Measurements from ENCODE around the gene RETREG2.
A peak's percentile ranks its signal among the peaks of the same experiment; 100 is the strongest.

RETREG2 gene

DNA sequence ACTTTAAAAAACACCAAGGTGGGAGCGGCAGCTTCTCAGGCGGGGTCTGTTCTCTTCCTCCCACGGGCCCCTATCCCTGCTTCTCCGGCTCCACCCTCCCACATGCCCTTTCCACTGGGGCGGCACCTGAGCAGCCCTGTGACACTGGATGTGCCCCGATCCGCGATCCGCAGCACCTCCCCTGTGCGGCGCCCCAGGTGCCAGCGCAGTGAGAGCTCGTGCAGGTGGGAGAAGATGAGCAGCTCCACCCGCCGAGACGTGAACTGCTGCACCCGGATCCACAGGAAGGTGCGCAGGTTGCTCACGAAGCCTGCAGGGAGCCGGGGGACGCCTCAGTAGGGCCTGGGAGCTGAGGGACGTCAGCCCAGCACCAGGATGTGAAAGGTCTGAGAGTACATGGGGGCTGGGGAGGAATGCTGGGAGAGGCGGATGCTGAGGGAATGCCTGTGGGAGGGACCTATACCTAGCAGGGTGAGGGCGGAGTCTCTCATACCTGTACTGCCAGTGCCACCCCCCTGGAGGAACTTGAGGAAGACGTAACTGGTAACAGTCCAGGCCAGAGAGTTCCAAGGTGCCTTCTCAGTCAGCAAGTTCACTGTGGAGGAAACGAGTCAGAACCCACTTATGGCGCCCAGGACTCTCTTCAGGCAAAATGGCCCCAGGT, 37.9 kb downstream of the RETREG2 start:
- DNase-seq (ENCODE audit: low read depth), result no peak

- DNase-seq (ENCODE audit: low read depth), result no peak
These were observed 38.5 kb downstream of the RETREG2 start for GRCh38 chr2:219216535-219216915.

GRCh38 chr2:219218217-219218731, 40.2 kb downstream of the RETREG2 start:
- DNase-seq (ENCODE audit: low read depth), result peak; percentile 62

GRCh38 chr2:219218732-219219701, 40.9 kb downstream of the RETREG2 start, which contains the start of gene ABCB6:
ABCB6 (minus strand) TSS chr2:219218958; CDS start chr2:219218673, 285 bp downstream.
- DNase-seq (ENCODE audit: low read depth), result peak; percentile 91

GRCh38 chr2:219219784-219220532, 41.9 kb downstream of the RETREG2 start:
- DNase-seq (ENCODE audit: low read depth), result no peak

DNA sequence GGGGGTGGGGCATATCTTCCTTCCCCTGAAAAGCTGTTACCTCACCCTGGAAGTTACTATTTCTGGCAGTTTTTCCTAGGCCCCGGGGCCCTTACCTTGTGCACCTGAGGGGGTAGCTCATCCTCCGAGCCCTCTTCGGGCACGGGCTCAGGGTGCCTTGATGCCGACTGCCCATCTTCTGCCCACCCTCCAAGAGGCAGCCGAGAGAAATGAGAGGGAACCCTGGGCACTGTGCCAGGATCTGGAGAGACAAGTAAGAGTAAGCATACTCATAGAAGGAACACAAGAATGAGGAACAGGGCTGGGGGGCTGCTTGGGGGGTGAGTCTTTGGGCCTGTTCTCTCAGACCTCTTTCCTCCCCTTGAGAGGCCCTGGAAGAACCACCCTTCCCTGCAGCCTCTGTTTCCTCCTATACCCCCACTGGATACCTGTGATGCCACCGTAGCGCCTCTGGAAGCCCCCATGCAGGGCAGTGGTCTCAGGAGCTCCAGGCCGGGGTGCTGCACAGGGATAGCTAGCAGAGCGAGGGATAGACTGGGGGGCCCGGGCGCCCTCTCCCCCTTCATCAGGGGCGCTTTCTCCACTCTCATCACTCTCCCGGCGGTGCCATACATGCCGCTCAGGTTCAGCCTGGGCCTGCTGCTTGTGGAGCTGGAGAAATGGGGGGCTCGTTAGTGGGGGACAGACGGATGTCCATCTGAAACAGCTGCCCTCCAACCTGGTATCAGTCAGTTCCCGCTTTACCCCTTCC, 42.8 kb downstream of the RETREG2 start:
- DNase-seq (ENCODE audit: low read depth), result no peak

GRCh38 chr2:219221957-219222518, 44.0 kb downstream of the RETREG2 start:
- no peak for DNase-seq (ENCODE audit: low read depth)

- DNase-seq (ENCODE audit: low read depth), result no peak
These were observed 45.9 kb downstream of the RETREG2 start for GRCh38 chr2:219223831-219224610.

DNA sequence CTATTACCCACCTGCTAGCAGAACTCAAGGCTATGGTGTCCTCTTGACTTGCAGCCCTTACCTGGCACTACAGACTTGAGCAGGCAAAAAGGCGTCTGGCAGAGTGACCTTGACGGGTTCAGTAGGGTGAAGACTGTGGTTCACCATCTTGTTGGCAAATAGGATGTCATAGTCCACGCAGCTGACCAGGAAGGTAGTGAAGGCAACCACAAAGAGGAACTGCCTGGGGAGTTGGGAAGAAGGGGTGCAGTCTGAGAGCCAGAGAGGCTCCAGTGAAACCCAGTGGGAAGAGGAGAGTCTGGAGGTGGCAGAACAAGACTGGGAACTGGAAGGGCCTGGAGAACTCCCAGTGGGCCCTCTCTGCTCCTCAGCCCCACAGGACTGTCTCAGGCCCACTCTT, 47.3 kb downstream of the RETREG2 start:
- DNase-seq (ENCODE audit: low read depth), result no peak

DNA sequence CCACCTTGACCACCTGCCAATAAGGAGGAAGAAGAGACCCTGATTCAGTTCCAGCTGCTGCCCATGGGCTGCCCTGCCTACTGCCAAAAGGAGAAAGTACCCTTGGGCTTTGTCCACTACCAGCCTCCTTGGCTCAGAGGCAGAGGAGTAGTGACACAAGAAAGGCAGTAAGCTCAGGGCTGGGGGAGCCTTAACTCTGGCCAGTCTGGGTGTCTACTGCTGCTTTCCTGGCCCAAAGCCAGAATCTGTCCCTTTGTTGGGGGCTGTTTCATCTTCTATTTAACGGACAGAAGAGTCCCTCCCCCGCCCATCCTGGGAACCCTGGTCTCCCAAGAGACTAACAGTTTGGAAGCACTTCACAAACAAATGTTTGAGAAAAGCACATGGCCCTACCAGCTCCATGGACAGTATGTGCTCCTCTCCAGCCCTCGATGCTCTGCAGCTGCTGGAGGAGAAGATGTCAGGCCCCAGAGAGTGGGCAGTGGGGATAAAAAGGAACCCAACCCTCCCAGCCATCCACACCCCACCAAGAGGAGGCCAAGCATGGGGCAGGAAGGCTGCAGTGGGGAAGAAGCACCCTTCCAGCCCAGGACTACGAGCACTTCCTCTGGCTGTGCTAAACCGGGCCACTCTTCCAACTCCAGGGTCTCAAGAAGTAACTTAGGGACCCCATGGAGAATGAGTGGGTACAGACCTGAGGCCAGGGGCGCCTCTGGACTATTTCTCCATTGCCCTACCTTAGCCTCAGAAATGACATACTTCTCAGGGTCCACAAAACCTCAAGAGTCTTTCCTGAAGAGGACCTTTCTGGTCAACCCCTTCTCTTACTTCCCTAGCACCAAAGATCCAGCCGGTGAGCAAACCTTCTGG, 50.2 kb downstream of the RETREG2 start:
- DNase-seq (ENCODE audit: low read depth), result no peak

- no peak for DNase-seq (ENCODE audit: low read depth)
These were observed 50.8 kb downstream of the RETREG2 start for GRCh38 chr2:219228911-219229304.

GRCh38 chr2:219229305-219230058, 51.4 kb downstream of the RETREG2 start, which contains the start of the genes ANKZF1 and ATG9A:
ANKZF1 (plus strand) TSS chr2:219229806; CDS start chr2:219230258, 452 bp downstream.
ATG9A (minus strand) TSS chr2:219229636; CDS start chr2:219228024, 1,612 bp downstream.
- DNase-seq (ENCODE audit: low read depth), result peak; percentile 99

DNA sequence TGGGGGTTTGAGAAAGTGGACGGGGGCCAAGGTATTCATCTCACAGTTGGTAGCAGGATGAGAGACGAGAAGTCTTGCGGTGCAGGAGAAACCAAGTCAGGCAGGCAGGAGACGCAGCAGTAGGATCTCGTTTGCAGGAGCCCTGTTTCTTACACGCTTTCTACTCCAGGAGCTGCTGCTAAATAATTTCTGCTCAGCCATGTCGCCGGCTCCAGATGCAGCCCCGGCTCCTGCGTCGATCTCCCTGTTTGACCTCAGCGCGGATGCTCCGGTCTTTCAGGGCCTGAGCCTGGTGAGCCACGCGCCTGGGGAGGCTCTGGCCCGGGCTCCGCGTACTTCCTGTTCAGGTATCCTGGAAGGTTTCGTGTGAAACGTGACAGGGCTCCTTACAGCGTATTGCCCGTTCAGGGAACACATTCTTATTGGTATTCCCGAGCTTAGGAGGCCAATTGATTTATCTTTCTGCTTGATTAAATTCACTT, 52.0 kb downstream of the RETREG2 start:
- DNase-seq (ENCODE audit: low read depth), result peak; percentile 35

DNA sequence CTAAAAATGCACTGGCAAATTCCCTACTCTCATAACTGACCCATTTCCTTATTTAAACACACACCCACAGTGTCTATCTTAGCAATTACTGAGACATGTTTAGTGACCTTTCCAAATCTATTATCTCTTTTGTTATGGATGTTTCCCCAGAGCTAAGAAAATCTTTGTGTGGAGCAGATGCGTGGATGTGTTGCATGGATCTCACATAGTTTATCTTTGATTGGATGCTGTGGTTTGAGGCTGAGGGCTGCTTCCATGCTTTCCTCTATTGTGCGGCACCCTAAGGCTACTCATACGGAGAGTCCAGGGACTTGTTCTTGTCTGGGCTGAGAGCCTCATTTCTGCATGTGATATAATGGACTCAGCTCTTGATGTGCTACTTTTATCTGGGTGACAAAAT, 56.3 kb downstream of the RETREG2 start:
- DNase-seq (ENCODE audit: low read depth), result no peak
